ENCODE results near the gene TPP2.

GRCh38 chr13:102659168-102659713 lies 62.5 kb downstream of the TPP2 start:
- TF ChIP-seq, protein P1, sequence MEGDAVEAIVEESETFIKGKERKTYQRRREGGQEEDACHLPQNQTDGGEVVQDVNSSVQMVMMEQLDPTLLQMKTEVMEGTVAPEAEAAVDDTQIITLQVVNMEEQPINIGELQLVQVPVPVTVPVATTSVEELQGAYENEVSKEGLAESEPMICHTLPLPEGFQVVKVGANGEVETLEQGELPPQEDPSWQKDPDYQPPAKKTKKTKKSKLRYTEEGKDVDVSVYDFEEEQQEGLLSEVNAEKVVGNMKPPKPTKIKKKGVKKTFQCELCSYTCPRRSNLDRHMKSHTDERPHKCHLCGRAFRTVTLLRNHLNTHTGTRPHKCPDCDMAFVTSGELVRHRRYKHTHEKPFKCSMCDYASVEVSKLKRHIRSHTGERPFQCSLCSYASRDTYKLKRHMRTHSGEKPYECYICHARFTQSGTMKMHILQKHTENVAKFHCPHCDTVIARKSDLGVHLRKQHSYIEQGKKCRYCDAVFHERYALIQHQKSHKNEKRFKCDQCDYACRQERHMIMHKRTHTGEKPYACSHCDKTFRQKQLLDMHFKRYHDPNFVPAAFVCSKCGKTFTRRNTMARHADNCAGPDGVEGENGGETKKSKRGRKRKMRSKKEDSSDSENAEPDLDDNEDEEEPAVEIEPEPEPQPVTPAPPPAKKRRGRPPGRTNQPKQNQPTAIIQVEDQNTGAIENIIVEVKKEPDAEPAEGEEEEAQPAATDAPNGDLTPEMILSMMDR (IDR thresholded peaks at IDR 0.05; ENCODE audit: insufficient read depth, low read depth, low read length) = no peak
- TF ChIP-seq EZH2 (IDR thresholded peaks at IDR 0.05; ENCODE audit: insufficient read depth, low read length) = no peak

Data from astrocyte (in vitro differentiated cells and primary cell).